Parathyroid adenoma (tissue), 2 donors: ENCODE measurements around the gene KANK2.

Experiments
- H2AFZ ChIP-seq: fragments of 300-600 bp; sonication (generic); one replicate; pipeline ENCODE4 v1.7.0; 2017; ENCODE audit warnings: antibody characterized with exemption, mild to moderate bottlenecking
- H3K27ac ChIP-seq: fragments of 300-600 bp; sonication (generic); one replicate; pipeline ENCODE4 v1.7.0; 2017
- H3K27me3 ChIP-seq: fragments of 300-600 bp; sonication (generic); one replicate; pipeline ENCODE4 v1.7.0; 2017; ENCODE audit warnings: low read length; ENCODE audit not compliant: control insufficient read depth, insufficient read depth
- H3K36me3 ChIP-seq: fragments of 300-600 bp; sonication (generic); one replicate; pipeline ENCODE4 v1.7.0; 2017; ENCODE audit warnings: low read length; ENCODE audit not compliant: control insufficient read depth, insufficient read depth
- H3K4me1 ChIP-seq: fragments of 300-600 bp; sonication (generic); one replicate; pipeline ENCODE4 v1.7.0; 2017; ENCODE audit warnings: control low read depth
- H3K4me2 ChIP-seq: fragments of 300-600 bp; sonication (generic); one replicate; pipeline ENCODE4 v1.7.0; 2017; ENCODE audit warnings: low read length
- H3K4me3 ChIP-seq: fragments of 300-600 bp; sonication (generic); one replicate; pipeline ENCODE4 v1.7.0; 2017; ENCODE audit warnings: low read depth, low read length
- H3K79me2 ChIP-seq: fragments of 300-600 bp; sonication (generic); one replicate; pipeline ENCODE4 v1.7.0; 2017; ENCODE audit warnings: control low read depth
- H3K9ac ChIP-seq: fragments of 300-600 bp; sonication (generic); one replicate; pipeline ENCODE4 v1.7.0; 2017; ENCODE audit warnings: mild to moderate bottlenecking
- H3K9me3 ChIP-seq: fragments of 300-600 bp; sonication (generic); one replicate; pipeline ENCODE4 v1.7.0; 2017; ENCODE audit warnings: low read length; ENCODE audit not compliant: control insufficient read depth
- TF ChIP-seq, protein P1 (sequence below): fragments of 300-600 bp; sonication (generic); IDR thresholded peaks from one replicate; pipeline ENCODE4 v1.7.0; 2017; ENCODE audit warnings: antibody characterized with exemption, mild to moderate bottlenecking
- donor health status: primary hyperparathyroidism.

KANK2 gene

GRCh38 chr19:11208561-11209471, 11.5 kb upstream of the KANK2 start:
- TF ChIP-seq, protein P1, sequence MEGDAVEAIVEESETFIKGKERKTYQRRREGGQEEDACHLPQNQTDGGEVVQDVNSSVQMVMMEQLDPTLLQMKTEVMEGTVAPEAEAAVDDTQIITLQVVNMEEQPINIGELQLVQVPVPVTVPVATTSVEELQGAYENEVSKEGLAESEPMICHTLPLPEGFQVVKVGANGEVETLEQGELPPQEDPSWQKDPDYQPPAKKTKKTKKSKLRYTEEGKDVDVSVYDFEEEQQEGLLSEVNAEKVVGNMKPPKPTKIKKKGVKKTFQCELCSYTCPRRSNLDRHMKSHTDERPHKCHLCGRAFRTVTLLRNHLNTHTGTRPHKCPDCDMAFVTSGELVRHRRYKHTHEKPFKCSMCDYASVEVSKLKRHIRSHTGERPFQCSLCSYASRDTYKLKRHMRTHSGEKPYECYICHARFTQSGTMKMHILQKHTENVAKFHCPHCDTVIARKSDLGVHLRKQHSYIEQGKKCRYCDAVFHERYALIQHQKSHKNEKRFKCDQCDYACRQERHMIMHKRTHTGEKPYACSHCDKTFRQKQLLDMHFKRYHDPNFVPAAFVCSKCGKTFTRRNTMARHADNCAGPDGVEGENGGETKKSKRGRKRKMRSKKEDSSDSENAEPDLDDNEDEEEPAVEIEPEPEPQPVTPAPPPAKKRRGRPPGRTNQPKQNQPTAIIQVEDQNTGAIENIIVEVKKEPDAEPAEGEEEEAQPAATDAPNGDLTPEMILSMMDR: no peak

DNA sequence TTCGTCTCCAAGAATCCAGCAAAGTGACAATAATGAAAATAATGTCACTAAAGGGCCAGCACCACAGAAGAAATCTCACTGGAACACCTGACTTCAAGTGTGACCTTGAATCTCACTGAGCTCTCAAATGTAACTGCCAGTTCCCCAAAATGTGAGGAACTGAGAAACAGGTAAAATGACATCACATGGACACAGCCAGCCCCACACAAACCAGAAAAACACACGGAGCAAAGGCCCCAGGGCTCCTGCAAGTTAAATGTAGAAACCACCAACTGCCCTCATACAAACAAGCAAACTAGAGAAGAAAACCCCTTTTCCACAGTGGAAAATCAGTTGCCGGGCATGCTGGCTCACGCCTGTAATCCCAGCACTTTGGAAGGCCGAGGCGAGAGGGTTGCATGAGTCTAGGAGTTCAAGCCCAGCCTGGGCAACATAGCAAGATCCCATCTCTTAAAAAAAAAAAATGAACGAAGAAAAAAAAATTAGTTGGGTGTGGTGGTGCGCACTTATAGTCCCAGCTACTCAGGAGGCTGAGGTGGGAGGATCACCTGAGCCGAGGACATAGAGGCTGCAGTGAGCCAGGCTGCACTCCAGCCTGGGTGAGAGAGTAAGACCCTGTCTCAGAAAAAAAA, 8.7 kb upstream of the KANK2 start:
- no peaks in the 10 kb centered on the region for H3K4me1 ChIP-seq
- no peak overlapping the region for H3K9ac ChIP-seq
- no peak overlapping the region for H3K4me2 ChIP-seq
- no peaks in the 10 kb centered on the region for H3K36me3 ChIP-seq
- no peaks in the 10 kb centered on the region for H3K79me2 ChIP-seq
- no peak overlapping the region for H3K27ac ChIP-seq
- H2AFZ ChIP-seq: no peak overlapping the region
- H3K27me3 ChIP-seq: no peaks in the 10 kb centered on the region
- H3K9me3 ChIP-seq: no peaks in the 10 kb centered on the region
- TF ChIP-seq, protein P1: no peak
- no peak overlapping the region for H3K4me3 ChIP-seq

More at GRCh38 chr19:11208561-11209471, 11.5 kb upstream of the KANK2 start:
- Histone ChIP-seq H3K9ac (no peak overlapping the region), H3K36me3 (no peaks in the 10 kb centered on the region), H3K9me3 (no peaks in the 10 kb centered on the region), H3K27ac (no peak overlapping the region), H3K4me1 (no peaks in the 10 kb centered on the region), H3K79me2 (no peaks in the 10 kb centered on the region), H3K27me3 (no peaks in the 10 kb centered on the region), H2AFZ (no peak overlapping the region), H3K4me2 (no peak overlapping the region), H3K4me3 (no peak overlapping the region)

- Histone ChIP-seq H3K4me2 (no peak overlapping the region), H2AFZ (no peak overlapping the region), H3K9ac (no peak overlapping the region), H3K27ac (no peak overlapping the region), H3K27me3 (no peaks in the 10 kb centered on the region), H3K4me3 (no peak overlapping the region), H3K79me2 (no peaks in the 10 kb centered on the region), H3K9me3 (no peaks in the 10 kb centered on the region), H3K36me3 (no peaks in the 10 kb centered on the region), H3K4me1 (no peaks in the 10 kb centered on the region)
- TF ChIP-seq, protein P1: no peak
Observed at GRCh38 chr19:11204943-11205349, 7.6 kb upstream of the KANK2 start.

- TF ChIP-seq, protein P1: no peak
- Histone ChIP-seq H3K79me2 (no peaks in the 10 kb centered on the region), H3K4me2 (no peak overlapping the region), H3K4me1 (no peaks in the 10 kb centered on the region), H2AFZ (no peak overlapping the region), H3K36me3 (no peaks in the 10 kb centered on the region), H3K27ac (no peak overlapping the region), H3K27me3 (no peaks in the 10 kb centered on the region), H3K4me3 (no peak overlapping the region), H3K9ac (no peak overlapping the region), H3K9me3 (no peaks in the 10 kb centered on the region)
Observed at GRCh38 chr19:11204076-11204602, 6.8 kb upstream of the KANK2 start.
